Activated CD4-positive, alpha-beta T cell treated with anti-CD3 and anti-CD28 coated beads, Interleukin-2, Interleukin-6, amounts not matched to agents 100 ng/mL and 50 ng/mL, durations not matched to agents 16 hours and 8 hours (primary cell): Measurements from ENCODE around the gene ASMTL.
A peak's percentile ranks its signal among the peaks of the same experiment; 100 is the strongest.
"Not testable (repeated sequence)": the region's sequence is repeated elsewhere in the genome, so short reads cannot be mapped to it uniquely, and the experiment has no call there.

ENCODE experiments used
- DNase-seq: peaks from one replicate; pipeline ENCODE4 v3.0.0-alpha.2; 2020

Gene ASMTL

GRCh38 chrX:1433646-1434357 lies 18.9 kb downstream of the ASMTL start:
- no peak for DNase-seq

GRCh38 chrX:1430451-1430850 lies 22.3 kb downstream of the ASMTL start:
- DNase-seq = peak; percentile 50

- no peak for DNase-seq
Observed at GRCh38 chrX:1427756-1428155, 25.0 kb downstream of the ASMTL start.

- DNase-seq = not testable (repeated sequence)
Observed at GRCh38 chrX:1426321-1426720, 26.4 kb downstream of the ASMTL start.

- DNase-seq = no peak
Observed at GRCh38 chrX:1425381-1425780, 27.3 kb downstream of the ASMTL start.

- no peak for DNase-seq
Observed at GRCh38 chrX:1424147-1424851, 28.4 kb downstream of the ASMTL start.

- no peak for DNase-seq
Observed at GRCh38 chrX:1423215-1423614, 29.5 kb downstream of the ASMTL start.

GRCh38 chrX:1422135-1422465 lies 30.6 kb downstream of the ASMTL start:
- DNase-seq = no peak

- DNase-seq = no peak
Observed at GRCh38 chrX:1421433-1422134, 31.1 kb downstream of the ASMTL start.

GRCh38 chrX:1420371-1420770 lies 32.3 kb downstream of the ASMTL start:
- DNase-seq = no peak

GRCh38 chrX:1419545-1420355 lies 33.0 kb downstream of the ASMTL start:
- no peak for DNase-seq

GRCh38 chrX:1418901-1419544 lies 33.7 kb downstream of the ASMTL start:
- no peak for DNase-seq

- DNase-seq = no peak
Observed at GRCh38 chrX:1417921-1418771, 34.6 kb downstream of the ASMTL start.

- no peak for DNase-seq
Observed at GRCh38 chrX:1416965-1417760, 35.5 kb downstream of the ASMTL start.

- no peak for DNase-seq
Observed at GRCh38 chrX:1416327-1416784, 36.4 kb downstream of the ASMTL start.

- no peak for DNase-seq
Observed at GRCh38 chrX:1412551-1413161, 40.1 kb downstream of the ASMTL start.

- DNase-seq = no peak
Observed at GRCh38 chrX:1411326-1411725, 41.4 kb downstream of the ASMTL start.

- DNase-seq = no peak
Observed at GRCh38 chrX:1407035-1407434, 45.7 kb downstream of the ASMTL start.

- DNase-seq = not testable (repeated sequence)
Observed at GRCh38 chrX:1405769-1406168, 46.9 kb downstream of the ASMTL start.

GRCh38 chrX:1403867-1404266 lies 48.8 kb downstream of the ASMTL start:
- not testable (repeated sequence) for DNase-seq
